Measurements from ENCODE around the gene RBM5. TPM values are rescaled to one million over a fixed set of nuclear protein-coding genes. Genes with fewer than 3 reads are reported as not detected.
A peak's percentile ranks its signal among the peaks of the same experiment; 100 is the strongest.

RBM5 gene
- total RNA-seq, 1 donor: 267 TPM

- peak in 2 of 3 donors; percentile 33 to 36 for DNase-seq (ENCODE audit: low read depth in 2 of 3, low spot score in 2 of 3)
These were observed 49.8 kb downstream of the RBM5 start for GRCh38 chr3:50138266-50139200.

GRCh38 chr3:50139308-50139707, 50.6 kb downstream of the RBM5 start:
- no peak for DNase-seq (ENCODE audit: low read depth in 2 of 3, low spot score in 2 of 3)

- DNase-seq (ENCODE audit: low read depth in 2 of 3, low spot score in 2 of 3): no peak
These were observed 51.2 kb downstream of the RBM5 start for GRCh38 chr3:50139718-50140423.

- DNase-seq (ENCODE audit: low read depth in 2 of 3, low spot score in 2 of 3): no peak
These were observed 52.3 kb downstream of the RBM5 start for GRCh38 chr3:50140990-50141389.

- DNase-seq (ENCODE audit: low read depth in 2 of 3, low spot score in 2 of 3): no peak
These were observed 57.7 kb downstream of the RBM5 start for GRCh38 chr3:50146316-50146901.

- DNase-seq (ENCODE audit: low read depth in 2 of 3, low spot score in 2 of 3): no peak
These were observed 58.3 kb downstream of the RBM5 start for GRCh38 chr3:50147016-50147415.

GRCh38 chr3:50147447-50147846, 58.7 kb downstream of the RBM5 start:
- DNase-seq (ENCODE audit: low read depth in 2 of 3, low spot score in 2 of 3): no peak

- DNase-seq (ENCODE audit: low read depth in 2 of 3, low spot score in 2 of 3): no peak
These were observed 59.1 kb downstream of the RBM5 start for GRCh38 chr3:50147861-50148260.

GRCh38 chr3:50150404-50150750, 61.7 kb downstream of the RBM5 start:
- DNase-seq (ENCODE audit: low read depth in 2 of 3, low spot score in 2 of 3): no peak

GRCh38 chr3:50150863-50151686, 62.4 kb downstream of the RBM5 start:
- DNase-seq (ENCODE audit: low read depth in 2 of 3, low spot score in 2 of 3): no peak

GRCh38 chr3:50151728-50152127, 63.0 kb downstream of the RBM5 start:
- DNase-seq (ENCODE audit: low read depth in 2 of 3, low spot score in 2 of 3): no peak

- DNase-seq (ENCODE audit: low read depth in 2 of 3, low spot score in 2 of 3): no peak
These were observed 65.2 kb downstream of the RBM5 start for GRCh38 chr3:50153782-50154475.

GRCh38 chr3:50154476-50154839, 65.7 kb downstream of the RBM5 start:
- peak in 1 of 3 donors; percentile 13 for DNase-seq (ENCODE audit: low read depth in 2 of 3, low spot score in 2 of 3)

GRCh38 chr3:50154840-50155490, 66.2 kb downstream of the RBM5 start, which contains the start of gene SEMA3F:
Gene SEMA3F (plus strand): TSS chr3:50155324. CDS start chr3:50159623, 4,299 bp downstream.
- peak; percentile 53 to 74 (median 73) for DNase-seq (ENCODE audit: low read depth in 2 of 3, low spot score in 2 of 3)

GRCh38 chr3:50155491-50155878, 66.8 kb downstream of the RBM5 start:
- no peak for DNase-seq (ENCODE audit: low read depth in 2 of 3, low spot score in 2 of 3)

- DNase-seq (ENCODE audit: low read depth in 2 of 3, low spot score in 2 of 3): no peak
These were observed 67.2 kb downstream of the RBM5 start for GRCh38 chr3:50155891-50156290.

GRCh38 chr3:50156549-50157493, 68.1 kb downstream of the RBM5 start:
- DNase-seq (ENCODE audit: low read depth in 2 of 3, low spot score in 2 of 3): no peak

GRCh38 chr3:50157827-50158529, 69.3 kb downstream of the RBM5 start:
- peak in 1 of 3 donors; percentile 28 for DNase-seq (ENCODE audit: low read depth in 2 of 3, low spot score in 2 of 3)

Data from hematopoietic multipotent progenitor cell (in vitro differentiated cells).